Stimulated activated naive CD4-positive, alpha-beta T cell treated with Interleukin-2 at 50 U/mL for 16 hours (primary cell): ENCODE data around the gene DENND4A.

Experiments used
- DNase-seq: peaks from one replicate; lab custom pipeline; 2025; lab: John Stamatoyannopoulos, UW

Gene DENND4A

GRCh38 chr15:65666257-65666656 lies 125.8 kb downstream of the DENND4A start:
- DNase-seq = no peak

- no peak for DNase-seq
These were observed 128.6 kb downstream of the DENND4A start for GRCh38 chr15:65663521-65663920.

GRCh38 chr15:65660927-65661326 lies 131.2 kb downstream of the DENND4A start:
- DNase-seq = no peak

GRCh38 chr15:65659502-65660052 lies 132.5 kb downstream of the DENND4A start:
- DNase-seq = no peak

- no peak for DNase-seq
These were observed 136.6 kb downstream of the DENND4A start for GRCh38 chr15:65655457-65655856.

- DNase-seq = no peak
These were observed 137.1 kb downstream of the DENND4A start for GRCh38 chr15:65655026-65655425.

- DNase-seq = no peak
These were observed 138.1 kb downstream of the DENND4A start for GRCh38 chr15:65653801-65654521.

DNA sequence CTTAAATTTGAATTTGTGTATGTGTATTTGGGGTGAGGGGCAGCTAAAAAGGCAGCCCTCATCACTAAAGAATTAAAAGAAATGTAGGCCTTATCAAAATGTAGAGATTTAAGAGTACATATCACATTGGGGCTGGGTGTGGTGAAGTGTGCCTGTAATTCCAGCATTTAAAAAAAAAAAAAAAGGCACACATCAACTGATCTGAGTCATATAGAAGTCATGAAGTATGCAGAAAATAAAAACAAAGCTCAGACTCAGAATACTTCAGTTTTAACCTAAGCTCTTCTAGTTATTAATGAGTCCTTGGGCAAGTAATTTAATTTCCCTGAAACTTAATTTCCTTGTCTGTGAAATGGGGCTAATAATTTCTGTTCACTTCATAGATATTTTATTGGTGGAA lies 138.8 kb downstream of the DENND4A start:
- no peak for DNase-seq

DNA sequence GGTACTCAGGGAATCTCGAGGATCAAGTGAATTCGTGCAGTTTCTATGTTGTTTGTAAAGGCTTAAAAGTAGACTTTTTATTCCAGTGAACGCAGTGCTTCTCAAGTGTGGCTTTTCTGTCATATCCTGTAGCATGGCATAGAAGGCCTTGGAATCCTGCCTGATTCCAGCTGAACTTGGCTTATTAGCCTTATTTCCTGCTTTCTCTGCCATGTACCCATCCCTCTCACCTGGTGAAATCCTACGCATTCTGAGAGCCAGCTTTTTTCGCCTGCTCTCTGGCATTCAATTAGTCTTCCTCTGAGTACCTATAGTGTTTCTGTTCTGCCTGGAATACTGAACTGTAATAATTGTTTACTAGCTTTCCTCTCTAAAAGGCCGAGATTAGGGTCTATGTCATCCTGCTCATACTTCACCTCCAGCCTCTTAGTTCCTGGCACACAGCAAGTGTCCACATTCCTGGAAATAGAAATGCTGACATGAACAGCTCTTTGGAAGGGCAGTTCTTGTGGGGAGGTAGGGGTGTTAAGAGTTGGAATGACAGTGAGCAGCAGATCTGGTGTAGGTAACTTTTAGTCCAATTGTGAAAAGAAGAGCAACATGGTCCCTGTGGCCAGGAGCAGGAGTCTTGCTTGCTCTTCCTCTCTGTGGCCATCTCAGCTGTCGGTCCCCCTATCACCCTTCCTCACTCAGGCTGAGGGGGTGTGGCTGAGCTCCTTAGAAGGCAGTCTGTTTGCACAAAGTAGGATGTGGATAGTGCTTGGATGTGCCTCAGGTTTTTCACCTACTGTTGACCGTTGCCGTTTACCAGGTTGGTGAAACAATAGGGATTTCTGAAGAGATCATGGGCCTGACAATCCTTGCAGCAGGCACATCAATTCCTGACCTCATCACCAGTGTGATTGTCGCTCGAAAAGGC lies 140.0 kb downstream of the DENND4A start:
- no peak for DNase-seq

GRCh38 chr15:65651042-65651322 lies 141.1 kb downstream of the DENND4A start:
- DNase-seq = no peak

- no peak for DNase-seq
These were observed 141.6 kb downstream of the DENND4A start for GRCh38 chr15:65650312-65651041.

DNA sequence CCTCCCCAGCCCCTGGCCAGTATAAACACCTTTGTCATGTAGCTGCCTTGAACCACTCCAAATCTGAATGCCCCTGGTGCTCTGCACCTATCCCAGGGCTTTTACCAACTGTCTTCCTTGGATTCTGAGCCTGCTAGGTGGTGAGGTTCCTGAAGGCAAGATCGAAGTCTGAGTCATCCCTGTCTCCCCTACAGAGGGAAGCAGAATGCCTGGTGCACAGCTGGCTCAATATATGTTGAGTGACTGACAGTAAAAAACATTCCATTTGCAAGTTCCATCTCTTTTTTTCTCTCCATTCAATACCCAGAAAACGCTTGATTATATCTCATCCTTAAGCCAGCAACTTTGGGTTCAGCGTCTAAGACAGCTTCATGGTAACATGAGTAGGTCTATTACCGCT lies 145.6 kb downstream of the DENND4A start:
- no peak for DNase-seq

DNA sequence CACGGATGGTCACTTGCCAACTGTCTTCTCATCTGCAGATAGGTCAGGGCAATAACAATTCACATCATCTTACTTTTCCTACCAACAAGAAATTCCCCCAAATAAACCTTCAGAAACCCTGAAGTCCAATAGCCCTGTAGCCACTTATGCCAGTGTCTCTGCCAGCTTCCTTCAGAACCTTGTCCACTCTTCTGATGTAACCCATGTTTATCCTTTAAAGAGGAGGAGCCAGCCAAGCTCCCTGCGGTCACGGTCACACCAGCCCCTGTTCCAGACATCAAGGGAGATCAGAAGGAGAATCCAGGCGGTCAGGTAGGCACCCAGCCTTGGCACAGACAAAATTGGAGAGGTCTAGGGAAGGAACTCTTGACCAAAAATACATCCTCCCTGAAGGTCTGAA lies 146.7 kb downstream of the DENND4A start:
- DNase-seq = no peak

DNA sequence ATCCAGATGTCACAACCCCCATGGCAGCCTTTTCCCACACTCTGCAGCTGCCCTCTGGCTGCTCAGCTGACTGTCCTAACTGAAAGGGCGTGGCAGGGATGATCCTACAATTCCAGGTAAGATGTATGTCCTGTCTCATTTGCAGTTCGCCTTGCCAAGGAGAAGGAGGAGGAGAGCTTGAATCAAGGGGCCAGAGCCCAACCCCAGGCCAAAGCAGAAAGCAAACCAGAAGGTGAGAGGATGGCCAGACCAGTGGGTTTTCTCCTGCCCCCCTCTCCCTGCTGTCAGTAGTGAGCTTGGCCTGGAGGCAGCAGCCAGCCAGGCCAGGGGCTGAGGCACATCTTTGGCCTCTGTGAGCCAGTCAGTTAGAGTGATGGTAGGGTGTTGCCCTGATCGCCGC lies 147.8 kb downstream of the DENND4A start:
- DNase-seq = no peak

DNA sequence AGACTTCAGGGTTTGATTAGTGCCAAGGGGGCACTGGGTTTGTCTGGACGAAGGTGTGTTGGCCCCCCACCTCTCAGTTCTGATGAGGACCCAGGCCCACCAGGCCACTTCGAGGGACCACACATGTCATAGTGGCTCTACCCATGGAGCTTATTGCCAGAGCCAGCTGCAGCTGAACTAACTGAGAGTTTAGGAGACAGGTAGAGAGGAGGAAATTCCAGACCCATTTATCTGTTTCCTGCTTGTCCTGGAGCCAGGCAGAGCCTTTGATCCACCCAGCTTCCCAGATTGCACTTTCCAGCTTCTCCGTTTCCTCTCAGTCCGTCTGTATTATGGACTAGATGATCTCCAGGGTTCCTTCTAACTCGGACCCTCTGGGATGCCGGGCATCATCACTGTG lies 149.5 kb downstream of the DENND4A start:
- no peak for DNase-seq

DNA sequence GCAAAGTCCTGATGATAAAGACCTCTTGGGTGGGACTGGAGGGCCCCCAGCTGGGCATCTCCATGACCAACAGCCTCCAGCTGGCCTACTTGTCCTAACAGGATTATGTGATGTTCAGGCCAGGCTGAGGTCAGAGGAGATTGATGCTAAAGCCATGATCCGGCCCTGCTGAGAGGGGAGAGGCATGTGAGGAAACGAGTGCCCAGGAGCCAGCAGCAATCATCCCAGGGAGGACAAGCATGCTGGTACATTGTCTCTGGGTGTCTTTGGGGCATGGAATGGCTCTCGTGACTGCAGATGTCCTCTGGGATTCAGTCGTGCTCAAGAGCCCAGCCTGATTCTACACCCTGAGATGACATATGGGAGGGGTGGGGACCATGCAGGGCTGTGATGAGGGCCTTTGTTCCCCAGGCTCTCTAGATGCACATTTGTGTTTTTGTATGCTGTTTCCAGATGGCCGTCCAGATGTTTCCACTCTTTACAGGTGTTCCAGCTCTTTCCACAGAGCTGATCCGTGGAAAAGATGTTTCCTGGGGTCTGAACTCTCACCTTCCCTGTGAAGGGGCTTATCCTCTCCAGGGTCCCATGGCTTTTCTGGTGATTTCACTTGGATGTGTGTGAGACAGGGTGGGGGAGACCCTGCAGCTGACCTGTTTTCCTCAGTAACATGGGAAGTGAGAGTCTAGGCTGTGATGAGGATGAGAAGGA lies 150.2 kb downstream of the DENND4A start:
- no peak for DNase-seq

DNA sequence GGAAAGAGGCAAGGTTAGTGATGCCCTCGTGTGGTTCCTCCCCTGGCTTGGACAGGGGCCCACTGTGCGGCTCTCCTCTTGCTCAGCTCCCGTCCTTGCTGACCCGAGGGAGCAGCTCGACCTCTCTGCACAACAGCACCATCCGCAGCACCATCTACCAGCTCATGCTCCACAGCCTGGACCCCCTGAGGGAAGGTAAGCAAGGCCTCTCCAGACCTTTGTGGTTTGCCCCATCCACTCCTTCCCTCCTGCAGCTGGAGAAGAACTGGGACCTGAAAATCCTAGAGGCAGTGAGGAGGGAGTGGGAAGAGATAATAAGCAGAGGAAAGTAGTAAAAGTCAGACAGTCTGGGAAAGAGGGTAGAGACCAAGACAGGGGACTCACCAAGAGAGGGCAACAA lies 152.6 kb downstream of the DENND4A start:
- no peak for DNase-seq

DNA sequence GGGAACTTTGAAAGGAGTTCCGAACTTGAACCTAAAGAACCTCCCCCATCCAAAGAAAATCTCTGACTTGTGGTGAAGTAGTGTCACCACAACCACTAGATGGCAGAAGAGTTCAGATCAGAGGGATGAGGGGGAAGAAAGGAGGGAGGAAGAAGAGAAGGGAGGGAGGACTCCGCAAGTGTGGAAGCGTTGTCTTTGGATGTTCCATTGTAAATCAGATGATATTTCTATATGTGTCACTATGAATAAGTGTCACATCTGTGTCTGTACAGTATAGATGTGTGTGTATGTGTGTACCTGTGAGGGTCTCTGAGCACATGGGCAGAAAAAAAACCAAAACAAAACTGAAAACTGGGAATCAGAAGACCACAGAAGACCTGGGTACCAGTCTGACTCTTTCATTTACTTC lies 153.4 kb downstream of the DENND4A start:
- no peak for DNase-seq

GRCh38 chr15:65638109-65638508 lies 154.0 kb downstream of the DENND4A start:
- DNase-seq = no peak

DNA sequence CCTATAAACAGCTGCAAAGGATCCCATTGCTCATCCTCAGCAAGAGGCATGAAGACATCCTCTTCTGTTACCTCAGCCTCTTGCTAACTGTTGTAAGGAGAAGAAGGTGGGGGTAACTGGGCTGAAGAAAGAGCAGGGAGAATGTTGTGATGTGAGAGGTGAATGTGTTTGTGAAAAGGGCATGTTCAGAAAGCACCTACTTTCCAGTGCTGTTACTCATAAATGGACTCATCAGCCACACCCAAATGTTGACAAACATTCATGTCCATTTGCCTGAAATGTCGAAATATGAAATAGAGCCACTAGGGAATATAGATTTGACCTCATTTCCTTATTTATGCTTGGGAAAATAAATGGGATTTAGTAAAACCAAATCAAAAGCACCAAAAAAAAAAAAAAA lies 157.7 kb downstream of the DENND4A start:
- DNase-seq = no peak

DNA sequence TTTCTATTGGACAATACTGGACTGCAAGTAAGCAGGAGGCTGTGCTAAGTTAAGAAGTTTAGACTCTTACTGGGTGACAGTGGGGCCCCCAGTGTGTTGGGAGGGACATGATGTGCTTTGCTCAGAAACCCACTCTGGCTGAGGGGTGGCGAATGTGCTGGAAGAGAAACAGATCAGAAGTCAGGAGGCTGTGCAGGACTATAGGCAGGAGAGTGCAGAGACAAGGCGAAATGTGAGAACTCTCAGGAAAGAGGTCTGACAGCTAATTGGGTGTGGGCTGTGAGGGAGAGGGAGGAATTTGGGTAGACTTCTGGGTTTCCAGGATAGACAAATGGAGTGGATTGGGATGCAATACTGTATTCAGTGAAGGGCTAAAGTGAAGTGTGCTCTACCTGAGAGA lies 158.3 kb downstream of the DENND4A start:
- DNase-seq = no peak

- no peak for DNase-seq
These were observed 159.2 kb downstream of the DENND4A start for GRCh38 chr15:65632780-65633375.
